NCI-H2227 treated with DMSO at 0.1 percent for 48 hours (cell line): ENCODE data around the gene KCNMA1.

Source experiments
- DNase-seq: peaks from one replicate; lab custom pipeline; 2025; lab: John Stamatoyannopoulos, UW

Gene KCNMA1

DNA sequence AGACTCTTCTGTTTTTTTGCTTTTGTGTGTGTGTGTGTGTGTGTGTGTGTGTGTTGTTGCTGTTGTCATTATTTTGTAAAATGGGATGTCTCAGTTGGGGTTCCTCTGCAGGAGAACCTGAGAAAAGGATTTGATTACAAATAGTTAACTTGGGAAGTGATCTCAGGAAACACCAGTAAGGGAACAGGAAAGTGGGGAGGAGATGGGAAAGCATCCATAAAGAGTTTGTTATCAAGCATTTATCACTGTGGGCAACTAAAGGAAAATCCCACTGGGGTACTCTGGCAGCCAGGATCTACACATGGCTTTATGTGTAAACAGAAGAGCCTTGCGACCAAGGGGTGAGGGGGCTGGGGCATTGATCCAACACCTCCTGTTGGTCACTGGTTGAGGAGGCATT lies 485.4 kb downstream of the KCNMA1 start:
- no peak for DNase-seq

DNA sequence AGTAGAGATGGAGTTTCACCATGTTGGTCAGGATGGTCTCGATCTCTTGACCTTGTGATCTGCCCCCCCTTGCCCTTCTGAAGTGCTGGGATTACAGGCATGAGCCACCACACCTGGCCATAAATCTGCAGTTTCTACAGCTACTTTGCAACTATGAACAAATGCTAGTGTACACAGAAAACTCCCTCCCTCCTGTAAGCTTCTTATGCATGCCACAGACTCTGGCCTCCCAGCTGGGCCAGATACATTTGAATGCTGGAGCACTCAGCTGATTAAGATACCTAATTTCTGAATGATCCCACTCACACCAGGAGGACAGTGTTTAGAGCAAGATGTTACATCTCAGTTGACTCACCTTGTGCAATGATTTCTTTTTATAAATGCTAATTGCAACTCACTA lies 486.2 kb downstream of the KCNMA1 start:
- no peak for DNase-seq

DNA sequence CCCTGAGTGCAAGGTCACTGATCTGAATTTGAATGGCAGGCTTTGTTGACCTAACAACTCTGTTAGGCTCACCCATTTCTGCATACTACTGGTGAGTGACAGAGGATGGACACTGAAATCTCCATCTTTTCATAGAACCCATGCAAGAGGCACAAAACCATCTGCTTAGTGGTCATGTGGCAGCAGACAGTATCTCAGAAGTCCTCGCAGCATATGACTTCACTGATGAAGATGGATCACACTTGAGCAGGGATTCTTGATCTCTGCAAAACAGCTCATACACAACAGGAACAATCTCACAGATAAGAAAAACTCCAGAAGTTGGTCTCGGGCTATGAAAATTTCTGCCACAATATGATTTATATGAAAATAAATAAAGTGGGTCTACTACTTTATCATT lies 487.9 kb downstream of the KCNMA1 start:
- no peak for DNase-seq

DNA sequence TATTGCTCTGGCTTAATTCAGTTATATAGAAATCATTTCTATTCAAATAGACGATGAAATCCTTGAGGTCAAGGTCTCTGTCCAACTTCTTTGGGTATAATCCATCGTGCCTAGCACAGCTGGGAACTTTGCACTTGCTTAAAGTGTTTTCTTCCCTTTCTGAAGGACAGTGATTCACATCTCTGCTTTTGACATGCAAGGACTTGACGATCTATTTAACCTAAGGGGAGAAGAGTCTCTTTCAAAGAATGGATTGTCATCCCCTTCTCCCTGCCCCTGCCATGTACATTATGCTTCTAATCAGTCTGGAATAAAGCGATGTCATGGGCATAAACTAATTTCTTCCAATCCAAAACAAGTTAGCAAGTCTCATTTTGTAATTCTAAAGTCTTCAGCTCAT lies 488.6 kb downstream of the KCNMA1 start:
- DNase-seq = no peak

DNA sequence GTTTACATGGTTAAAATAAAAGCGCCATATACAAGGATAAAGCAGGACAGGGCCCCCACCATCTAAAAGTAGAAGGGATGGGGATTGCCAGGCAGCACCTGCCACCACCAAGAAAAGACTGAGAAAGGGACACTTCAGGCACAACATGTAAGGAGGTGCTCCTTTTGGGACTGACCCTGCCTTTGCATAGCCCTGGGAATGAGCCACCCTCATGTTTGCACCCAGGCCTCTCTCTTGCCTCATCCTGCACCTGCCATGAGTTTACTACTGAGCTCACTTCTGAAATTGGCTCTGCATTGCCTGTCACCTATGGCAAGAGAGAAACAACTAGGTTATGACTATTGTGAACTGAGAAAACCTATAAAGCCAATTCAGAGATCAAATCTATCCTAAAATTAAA lies 489.7 kb downstream of the KCNMA1 start:
- no peak for DNase-seq

DNA sequence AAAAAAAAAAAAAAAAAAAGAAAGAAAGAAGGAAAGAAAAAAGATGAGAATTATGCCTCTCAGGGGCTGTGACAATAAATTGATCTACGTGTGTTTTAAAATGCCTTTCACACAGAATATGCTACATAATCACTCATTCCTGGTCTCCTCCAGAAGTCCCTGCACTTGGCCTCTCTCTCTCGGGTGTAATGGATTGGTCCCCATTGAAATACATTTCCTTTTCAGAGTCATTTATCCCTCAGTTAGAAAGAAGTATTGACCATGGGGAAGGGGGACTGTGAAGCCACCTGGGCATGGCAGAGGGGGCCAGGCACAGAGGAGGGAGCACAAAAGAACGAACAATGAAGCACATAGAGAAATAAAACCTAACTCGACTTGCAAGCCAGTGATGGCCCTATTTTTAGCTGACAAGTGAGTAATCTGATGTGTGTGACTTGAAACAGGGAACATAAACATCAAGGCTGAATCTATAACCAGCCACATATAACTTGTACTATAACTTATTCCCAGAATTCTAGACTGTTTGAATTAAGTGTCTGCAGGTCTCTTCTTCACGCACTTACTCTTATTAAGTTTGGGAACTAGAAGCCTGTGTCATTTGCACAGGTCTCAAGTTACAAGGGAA lies 490.8 kb downstream of the KCNMA1 start:
- DNase-seq = no peak

DNA sequence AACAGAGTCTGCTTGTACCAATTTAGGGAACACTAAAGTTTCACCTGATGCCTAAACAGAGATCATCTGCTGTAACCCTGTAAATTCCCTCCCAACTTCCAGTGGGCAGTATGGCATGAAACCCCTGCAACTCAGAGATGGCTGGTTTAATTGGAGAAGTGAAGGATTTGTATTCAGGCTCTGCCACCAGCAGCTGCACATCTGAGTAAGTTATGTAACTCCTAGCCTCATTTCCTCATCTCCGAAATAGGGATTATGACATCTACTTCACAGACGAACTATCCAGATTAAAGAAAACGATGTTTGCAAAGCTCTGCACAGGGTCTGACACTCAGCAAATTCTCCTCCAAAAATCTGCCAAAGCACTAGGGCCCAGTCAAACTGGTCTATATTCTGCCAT lies 493.0 kb downstream of the KCNMA1 start:
- DNase-seq = no peak

DNA sequence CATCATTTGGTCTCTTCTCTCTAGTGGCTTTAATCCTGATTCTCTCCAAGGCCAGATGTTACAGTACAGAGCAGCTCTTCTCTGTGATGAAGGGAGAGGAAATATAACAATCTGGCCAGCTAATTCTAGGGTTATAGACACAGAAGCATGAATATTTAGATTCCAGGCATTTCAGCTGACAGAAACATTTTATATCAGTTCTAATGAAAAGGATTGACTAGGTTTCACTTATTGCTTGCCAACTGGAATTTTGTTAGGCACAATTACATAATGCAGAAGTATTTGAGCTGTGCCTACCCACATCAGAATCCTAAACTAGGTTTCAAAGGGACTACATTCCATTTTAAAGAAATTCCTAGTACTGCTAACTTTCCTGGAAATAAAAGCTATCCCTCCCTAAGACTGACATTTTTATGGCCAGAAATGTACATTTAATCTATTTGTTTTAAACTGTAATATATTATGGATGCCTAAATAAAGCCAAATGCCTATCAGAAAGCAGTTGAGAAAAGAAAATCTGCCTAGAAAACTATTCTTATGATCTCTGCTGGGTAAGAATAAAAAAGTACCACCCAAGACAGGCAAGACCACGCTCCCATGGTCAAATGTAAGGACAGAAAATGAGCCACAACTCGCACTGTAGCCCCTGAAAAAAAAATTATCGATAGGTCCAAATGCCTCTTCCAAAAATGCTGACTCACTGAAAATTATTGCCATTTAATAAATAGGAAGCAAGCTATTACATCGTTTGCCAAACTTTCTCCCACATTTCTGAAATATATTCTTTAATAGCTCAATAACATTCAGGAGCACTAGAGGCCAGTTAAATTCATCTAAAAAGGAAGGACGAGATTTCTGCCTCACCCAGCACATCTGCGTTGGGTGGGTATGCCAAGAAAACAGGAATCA lies 498.1 kb downstream of the KCNMA1 start:
- DNase-seq = no peak

DNA sequence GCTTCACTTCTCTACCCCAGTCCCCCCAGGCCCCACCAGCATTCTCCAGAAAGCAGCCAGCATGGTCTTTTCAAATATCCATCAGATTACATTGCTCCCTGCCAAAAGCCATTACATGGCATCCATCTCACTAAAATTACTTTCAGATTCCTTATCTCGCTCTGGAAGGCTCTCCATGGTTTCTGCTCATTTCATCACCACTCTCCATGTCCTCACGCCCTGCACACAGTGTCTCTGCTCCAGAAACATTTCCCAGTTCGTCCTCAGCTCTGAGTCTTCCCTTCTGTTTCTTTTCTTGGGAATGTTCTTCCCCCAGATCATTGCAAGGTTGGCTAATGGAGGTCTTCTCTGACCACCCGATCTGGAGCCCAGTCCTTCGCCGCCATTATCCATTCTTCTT lies 499.1 kb downstream of the KCNMA1 start:
- no peak for DNase-seq

DNA sequence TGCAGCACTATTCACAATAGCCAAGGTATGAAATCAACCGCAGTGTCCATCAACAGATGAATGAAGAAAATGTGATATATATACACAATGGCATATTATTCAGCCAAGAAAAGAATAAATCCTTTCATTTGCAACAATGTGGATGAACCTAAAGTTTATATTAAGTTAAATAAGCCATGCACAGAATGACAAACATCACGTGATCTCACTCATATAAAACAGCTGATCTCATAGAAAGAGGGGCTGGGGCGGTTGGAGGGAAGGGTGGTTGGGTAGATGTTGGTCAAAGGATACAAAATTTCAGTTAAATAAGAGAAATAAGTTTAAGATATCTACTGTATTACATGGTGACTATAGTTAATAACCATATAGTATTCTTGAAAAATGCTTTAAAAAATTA lies 502.1 kb downstream of the KCNMA1 start:
- no peak for DNase-seq

DNA sequence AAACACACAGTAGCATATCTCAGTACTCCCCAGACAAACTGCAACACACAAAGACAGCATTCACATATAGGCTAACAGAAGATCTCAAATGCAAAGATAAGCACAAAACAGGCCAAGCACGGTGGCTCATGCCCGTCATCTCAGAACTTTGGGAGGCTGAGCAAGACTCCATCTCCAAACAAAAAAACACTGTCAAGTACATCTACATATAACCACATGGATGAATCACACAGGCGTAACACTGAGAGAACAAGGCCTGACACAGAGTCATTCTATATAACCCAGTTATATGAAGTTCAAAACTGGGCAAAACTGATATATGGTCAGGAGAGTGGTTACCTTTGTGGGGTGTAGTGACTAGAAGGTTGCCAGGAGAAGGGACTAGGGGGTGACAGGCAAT lies 506.4 kb downstream of the KCNMA1 start:
- DNase-seq = no peak

DNA sequence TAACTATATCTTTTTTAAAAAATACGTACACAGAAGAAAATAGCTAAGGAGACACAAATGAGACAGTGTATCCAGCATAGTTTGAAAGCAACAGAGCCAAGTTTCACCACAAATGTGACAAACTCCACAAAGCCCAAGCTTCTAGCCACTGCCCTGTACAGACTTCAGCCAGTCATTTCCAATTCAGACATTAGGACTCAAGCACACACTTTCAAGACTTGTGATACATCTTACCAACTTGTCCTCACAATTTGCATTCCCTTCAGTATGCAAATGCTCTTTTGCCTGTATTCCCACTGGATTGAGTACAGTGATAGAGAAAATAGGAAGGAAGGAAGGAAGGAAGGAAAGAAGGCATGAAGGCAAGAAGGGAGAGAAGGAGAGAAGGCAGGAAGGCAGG lies 510.4 kb downstream of the KCNMA1 start:
- no peak for DNase-seq

DNA sequence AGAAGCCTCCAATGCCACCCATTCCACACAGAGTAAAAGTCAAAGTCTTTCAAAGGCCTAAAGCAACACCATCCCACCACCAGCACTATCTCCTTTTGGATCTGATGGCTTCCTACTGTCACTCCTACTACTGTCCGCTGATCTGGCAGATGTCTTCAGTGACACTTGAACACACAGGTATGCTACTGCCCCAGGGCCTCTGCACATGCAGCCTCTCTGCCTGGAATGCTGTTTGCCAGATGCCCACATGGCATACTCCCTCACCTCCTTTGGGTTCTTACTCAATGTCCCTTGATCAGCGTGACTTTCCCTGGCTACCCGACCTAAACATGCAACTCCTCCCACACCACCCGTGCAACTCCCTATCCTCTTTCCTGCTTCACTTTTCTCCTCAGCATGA lies 512.4 kb downstream of the KCNMA1 start:
- DNase-seq = no peak

DNA sequence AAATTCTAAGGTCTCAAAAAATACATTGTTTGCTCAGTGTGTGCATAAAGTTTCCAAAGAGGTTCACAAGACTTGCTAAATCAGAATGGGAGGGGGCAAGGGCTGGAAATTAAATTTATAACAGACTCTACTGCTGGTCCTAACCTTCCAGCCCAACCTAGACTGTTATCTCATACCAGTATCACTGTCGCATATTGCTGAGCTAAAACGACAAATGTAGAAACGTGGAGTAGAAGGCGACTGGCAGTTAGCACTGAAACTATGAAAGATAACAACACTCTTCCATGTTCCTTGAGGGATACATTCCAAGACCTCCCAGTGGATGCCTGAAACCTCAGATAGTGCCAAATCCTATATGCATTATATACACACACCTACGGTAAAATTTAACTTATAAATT lies 514.3 kb downstream of the KCNMA1 start:
- no peak for DNase-seq

DNA sequence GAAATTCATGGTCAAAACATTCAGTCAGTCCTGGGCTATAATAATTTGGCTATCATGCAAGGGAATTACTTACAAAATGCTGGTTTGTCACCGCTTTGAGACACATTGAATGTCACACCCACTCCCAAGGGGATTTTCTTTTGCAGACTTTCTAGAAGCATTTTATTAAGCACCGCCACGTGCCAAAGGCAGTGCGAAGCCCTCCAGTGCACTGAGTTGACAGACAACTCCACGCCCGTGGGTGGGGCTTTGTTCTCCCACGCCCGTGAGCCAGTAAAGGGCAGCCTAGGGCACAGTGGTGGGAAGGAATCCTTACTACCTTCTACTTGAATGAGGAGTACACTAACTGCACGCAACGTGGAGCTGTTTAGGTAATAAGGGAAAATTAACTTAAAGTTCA lies 515.8 kb downstream of the KCNMA1 start:
- no peak for DNase-seq

DNA sequence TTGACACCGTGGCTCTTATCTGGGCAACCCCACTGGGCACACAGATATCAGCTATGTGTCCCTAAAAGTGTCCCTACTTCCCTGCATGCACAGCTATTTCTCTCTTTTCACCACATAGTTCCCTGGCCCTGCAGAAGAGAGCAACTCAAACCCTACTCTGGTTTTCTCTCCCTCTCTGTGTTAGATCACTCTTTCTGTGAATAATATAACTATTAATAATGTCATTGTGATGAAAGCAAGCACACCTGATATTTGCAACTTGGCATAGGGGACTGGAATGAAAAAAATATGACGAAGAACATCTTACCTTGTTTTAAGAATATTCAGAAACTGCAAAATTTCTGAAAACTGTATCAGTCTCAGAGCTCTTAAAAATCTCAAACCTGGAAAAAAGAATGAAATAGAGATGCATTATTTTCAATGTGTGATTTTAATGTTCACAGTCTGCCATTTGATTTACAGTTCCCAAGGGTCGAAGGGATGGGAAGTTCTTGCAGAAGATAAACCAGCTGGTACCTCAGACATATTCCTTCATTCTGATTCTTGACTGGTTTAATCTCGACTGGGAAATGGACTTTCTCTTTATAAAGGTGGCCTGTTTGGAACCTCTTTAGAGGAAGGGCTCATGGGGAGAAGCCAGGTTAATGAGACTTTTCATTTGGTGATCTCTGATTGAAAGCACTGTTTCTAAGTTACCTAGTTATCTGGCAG lies 516.8 kb downstream of the KCNMA1 start:
- DNase-seq = no peak

DNA sequence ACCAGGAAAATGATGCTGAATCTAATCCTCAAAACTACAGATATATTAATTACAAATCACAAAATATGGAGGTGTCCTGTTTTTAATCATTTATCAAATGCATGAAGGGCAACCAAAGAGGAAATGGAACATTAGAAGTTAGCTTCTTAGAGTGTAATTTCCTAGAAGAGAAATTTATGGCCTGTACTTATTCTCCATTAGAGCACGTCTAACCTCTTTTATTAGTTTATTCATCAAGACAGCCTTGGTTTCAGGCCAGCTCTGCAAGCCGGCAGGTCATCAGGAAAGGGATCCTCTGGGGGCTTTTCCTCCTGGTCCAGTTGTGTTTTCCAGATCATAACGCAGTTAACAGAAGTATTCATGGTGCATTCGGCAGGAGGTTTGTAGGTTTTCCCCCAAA lies 517.6 kb downstream of the KCNMA1 start:
- no peak for DNase-seq

DNA sequence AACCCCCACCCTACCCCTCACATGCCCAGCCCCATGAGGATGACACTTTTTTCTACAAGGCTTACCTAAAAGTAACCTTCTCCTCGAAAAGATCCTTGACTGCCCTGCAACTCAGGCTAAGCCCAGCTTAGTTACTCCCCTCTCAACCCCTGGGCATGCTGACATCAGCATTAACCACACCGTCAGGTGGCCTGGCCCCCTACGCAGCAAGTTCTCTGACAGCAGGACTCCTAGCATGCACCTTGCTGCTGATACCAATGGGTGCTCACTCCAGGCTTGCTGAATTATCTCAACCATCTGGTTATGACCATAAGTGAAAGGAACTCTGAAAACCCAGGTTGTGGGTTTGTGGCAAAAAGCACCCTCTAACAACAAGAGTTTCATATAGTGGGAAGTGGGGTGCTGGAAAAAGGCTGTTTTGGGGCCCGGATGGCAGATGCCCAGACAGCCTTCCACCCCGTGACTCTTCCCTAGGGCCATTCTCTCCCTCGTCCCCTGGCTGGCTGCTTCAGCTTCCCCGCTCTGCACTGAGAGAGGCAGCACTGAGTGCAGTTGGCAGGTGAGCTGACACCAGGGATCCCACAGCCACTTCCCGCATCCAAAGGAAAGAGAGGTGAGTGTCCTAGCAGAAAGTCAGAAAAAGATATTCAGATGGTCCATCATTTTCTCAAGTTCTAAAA lies 518.9 kb downstream of the KCNMA1 start:
- DNase-seq = no peak

DNA sequence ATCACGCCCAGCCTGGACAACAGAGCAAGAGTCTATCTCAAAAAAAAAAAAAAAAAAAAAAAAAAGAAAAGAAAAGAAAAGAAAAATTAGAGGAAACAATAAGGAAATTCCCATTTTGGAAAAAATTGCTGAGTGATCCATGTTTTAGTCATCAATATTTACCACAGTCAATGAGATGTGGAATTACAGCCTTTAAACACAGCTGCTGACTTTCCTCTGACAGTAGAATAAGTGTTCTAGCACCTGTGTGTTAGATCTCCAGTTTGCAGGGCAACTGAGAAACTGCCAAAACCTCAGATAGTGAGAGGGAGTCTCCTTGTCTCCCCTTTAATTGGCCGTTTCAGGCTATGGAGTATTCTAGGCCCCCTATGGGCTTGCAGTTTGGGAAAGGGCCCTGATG lies 520.1 kb downstream of the KCNMA1 start:
- no peak for DNase-seq

DNA sequence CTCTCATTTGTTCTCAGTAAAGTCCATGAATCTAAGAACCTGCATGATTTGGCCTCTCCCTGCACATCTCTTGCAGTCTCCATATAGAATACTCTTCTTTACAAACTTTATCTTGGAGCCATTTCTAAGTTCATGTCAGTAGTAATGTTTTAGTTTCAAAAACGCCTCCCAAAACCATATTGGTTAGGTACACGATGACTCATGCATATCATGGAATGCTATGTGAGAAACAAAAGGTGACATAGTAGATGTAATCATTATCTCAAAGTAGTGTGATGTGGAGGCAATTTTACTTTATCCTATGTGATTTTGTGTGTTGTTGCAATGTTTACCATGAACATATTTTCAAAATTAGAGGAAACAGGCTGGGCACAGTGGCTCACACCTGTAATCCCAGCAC lies 520.7 kb downstream of the KCNMA1 start:
- DNase-seq = no peak

DNA sequence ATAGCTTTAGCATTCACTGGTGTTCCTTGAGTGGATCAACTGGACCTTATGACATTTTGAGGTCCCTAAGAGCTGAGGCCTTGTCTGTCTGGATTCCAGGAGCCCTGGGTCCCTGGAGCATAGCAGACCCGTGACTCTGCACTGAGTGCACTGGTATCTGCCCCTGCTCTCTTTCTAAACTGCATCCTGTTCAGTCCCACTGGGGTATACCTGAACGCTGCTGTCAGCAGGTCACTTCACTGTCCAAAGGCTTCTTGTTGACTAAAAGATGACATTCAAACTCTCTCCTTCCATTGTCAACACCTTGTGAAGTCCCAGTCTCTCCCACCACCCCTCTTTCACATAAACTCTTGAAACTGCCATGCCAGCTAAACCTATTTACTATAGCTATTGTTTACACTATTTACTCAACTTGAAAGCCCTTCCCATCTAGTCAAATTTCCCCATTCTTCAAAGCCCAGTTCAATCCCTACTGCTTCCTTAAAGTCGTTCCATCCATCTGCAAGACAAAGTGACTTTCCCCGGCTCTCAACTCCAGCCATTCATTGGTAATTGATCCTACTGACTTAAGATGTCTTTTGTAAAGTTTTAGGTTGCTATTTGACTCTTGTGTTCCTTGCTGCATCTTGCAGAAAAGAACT lies 523.3 kb downstream of the KCNMA1 start:
- DNase-seq = no peak
